Left ventricle myocardium inferior (tissue), 1 donor: ENCODE measurements around the gene CEP170B. TPM values are rescaled to one million over a fixed set of nuclear protein-coding genes. Genes with fewer than 3 reads are reported as not detected.

Experiments
- DNase-seq: peaks from one replicate; pipeline ENCODE4 v3.0.0-alpha.2; 2020
- H3K27ac ChIP-seq: fragments of 200-600 bp; replicated peaks from 2 replicates; pipeline ENCODE4 v1.8.0; 2021
- H3K27me3 ChIP-seq: fragments of 200-600 bp; 2 replicates; pipeline ENCODE4 v1.8.0; 2021; ENCODE audit warnings: low read depth
- H3K36me3 ChIP-seq: fragments of 200-600 bp; 2 replicates; pipeline ENCODE4 v1.8.0; 2021
- H3K4me1 ChIP-seq: fragments of 200-600 bp; 2 replicates; pipeline ENCODE4 v1.8.0; 2021
- H3K4me3 ChIP-seq: fragments of 200-600 bp; 2 replicates; pipeline ENCODE4 v1.8.0; 2021; ENCODE audit warnings: mild to moderate bottlenecking, moderate library complexity
- H3K9me3 ChIP-seq: fragments of 200-600 bp; replicated peaks from 2 replicates; pipeline ENCODE4 v1.8.0; 2021
- CTCF ChIP-seq: fragments of 200-600 bp; IDR thresholded peaks from 2 replicates; pipeline ENCODE4 v1.8.0; 2021; ENCODE audit warnings: antibody characterized with exemption, mild to moderate bottlenecking, borderline replicate concordance
- intact Hi-C: fragments of 100-400 bp; cut with micrococcal nuclease; formaldehyde crosslinking; loops from one replicate; pipeline ENCODE4 v1.11.0; 2022
- total RNA-seq: library from RNA; stranded (reverse); fragmentation: NEBNext Ultra II Directional; extraction: Animal tissue kit (Norgen Biotek cat#: 25700); gene quantifications from one replicate; pipeline ENCODE4 v1.2.1, GENCODE V29; 2021
- donor health status: DM: no; HTN: yes; CAD: no; lungs with severe emphysema.

The CEP170B gene
- total RNA-seq, 1 donor from 2014 or later: 11.7 TPM

- Histone ChIP-seq H3K4me3 (no peak overlapping the region), H3K27me3 (peaks cover 89% of the 10 kb centered on the region), H3K4me1 (peaks cover 13% of the 10 kb centered on the region), H3K27ac (no peak overlapping the region), H3K9me3 (peaks cover 9% of the 10 kb centered on the region), H3K36me3 (no peaks in the 10 kb centered on the region)
- peak; percentile 12 for DNase-seq
- no peak for TF ChIP-seq CTCF
- intact Hi-C loops: no loop called here
Observed at GRCh38 chr14:104927901-104928300, 62.8 kb downstream of the CEP170B start.

GRCh38 chr14:104928391-104929133, 63.5 kb downstream of the CEP170B start:
- H3K4me1 ChIP-seq: peaks cover 17% of the 10 kb centered on the region
- peaks cover 87% of the 10 kb centered on the region for H3K27me3 ChIP-seq
- peak; percentile 13 for DNase-seq
- H3K36me3 ChIP-seq: no peaks in the 10 kb centered on the region
- H3K4me3 ChIP-seq: no peak overlapping the region
- no peak for TF ChIP-seq CTCF
- intact Hi-C loops: no loop called here
- peaks cover 9% of the 10 kb centered on the region for H3K9me3 ChIP-seq
- no peak overlapping the region for H3K27ac ChIP-seq

- intact Hi-C loops: no loop called here
- Histone ChIP-seq H3K27me3 (peaks cover 85% of the 10 kb centered on the region), H3K36me3 (no peaks in the 10 kb centered on the region), H3K27ac (no peak overlapping the region), H3K4me1 (peaks cover 21% of the 10 kb centered on the region), H3K4me3 (no peak overlapping the region), H3K9me3 (peaks cover 2% of the 10 kb centered on the region)
- TF ChIP-seq CTCF: no peak
- peak; percentile 8 for DNase-seq
Observed at GRCh38 chr14:104929268-104930230, 64.5 kb downstream of the CEP170B start.

GRCh38 chr14:104930526-104931303, 65.6 kb downstream of the CEP170B start:
- Histone ChIP-seq H3K4me1 (peaks cover 21% of the 10 kb centered on the region), H3K4me3 (no peak overlapping the region), H3K9me3 (no peaks in the 10 kb centered on the region), H3K27me3 (peaks cover 84% of the 10 kb centered on the region), H3K36me3 (no peaks in the 10 kb centered on the region), H3K27ac (no peak overlapping the region)
- intact Hi-C loops: no loop called here
- TF ChIP-seq CTCF: no peak
- peak; percentile 7 for DNase-seq

GRCh38 chr14:104931304-104931770, 66.3 kb downstream of the CEP170B start:
- no peak overlapping the region for H3K27ac ChIP-seq
- TF ChIP-seq CTCF: no peak
- no peak for DNase-seq
- H3K4me3 ChIP-seq: no peak overlapping the region
- peaks cover 83% of the 10 kb centered on the region for H3K27me3 ChIP-seq
- H3K4me1 ChIP-seq: peaks cover 21% of the 10 kb centered on the region
- H3K36me3 ChIP-seq: no peaks in the 10 kb centered on the region
- intact Hi-C loops: no loop called here
- H3K9me3 ChIP-seq: no peaks in the 10 kb centered on the region
